ENCODE results near the gene GOLGA6C. TPM values are rescaled to one million over a fixed set of nuclear protein-coding genes. Genes with fewer than 3 reads are reported as not detected.

Gene GOLGA6C
- total and polyA plus RNA-seq, 2 donors (not counting 3 experiments of a cell fraction or from before 2014, with no cell fraction given), result not detected

GRCh38 chr15:75231836-75232235 lies 26.3 kb upstream of the GOLGA6C start:
- CTCF ChIA-PET, result no interaction called here
- H3K27me3 ChIP-seq (ENCODE audit: control insufficient read depth in 2 of 2, insufficient read depth in 2 of 2, low read length in 2 of 2), result no peaks in the 10 kb centered on the region
- H3K27ac ChIP-seq (ENCODE audit: insufficient read depth, low read depth, low read length), result no peak overlapping the region
- no peak overlapping the region for H3K4me3 ChIP-seq (replicated peaks in 1 of 3; ENCODE audit: insufficient read depth in 1 of 3, low read depth in 1 of 3, low read length in 3 of 3)
- H3K9me3 ChIP-seq (replicated peaks; ENCODE audit: control insufficient read depth, insufficient read depth, low read length), result no peaks in the 10 kb centered on the region
- no peaks in the 10 kb centered on the region for H3K36me3 ChIP-seq (ENCODE audit: control insufficient read depth in 2 of 2, extremely low read depth in 1 of 2, insufficient read depth in 2 of 2, low read length in 2 of 2)
- dilution Hi-C loops (cut with MboI; ENCODE audit: extremely low pct_ligation_motif_present, low sequenced_read_pairs) (no loop called here), intact Hi-C loops (cut with micrococcal nuclease) (no loop called here)
- DNase-seq (ENCODE audit: low read depth, low spot score) (no peak), FAIRE-seq (no peak)
- no peaks in the 10 kb centered on the region for H3K9me1 ChIP-seq (replicated peaks; ENCODE audit: control insufficient read depth, extremely low read depth, insufficient read depth, low read length)
- no peaks in the 10 kb centered on the region for H3K4me1 ChIP-seq (ENCODE audit: control insufficient read depth, extremely low read depth, insufficient read depth, low read length)
- no peaks in the 10 kb centered on the region for H3K79me2 ChIP-seq (ENCODE audit: control insufficient read depth, insufficient read depth, low read length)
- H3K4me2 ChIP-seq (ENCODE audit: insufficient read depth, low read length), result no peak overlapping the region
- no TSS peak for BruUV-seq (replicated peaks)
- POLR2A ChIA-PET, result no interaction called here
- TF ChIP-seq MYC (IDR thresholded peaks at IDR 0.05; ENCODE audit: low read depth, low read length) (no peak), POLR2AphosphoS5 (IDR thresholded peaks at IDR 0.05; ENCODE audit: insufficient read depth, low read depth, low read length) (no peak), GATA2 (IDR thresholded peaks at IDR 0.05; ENCODE audit: insufficient read depth, insufficient read length, low read depth, low read length) (no peak), FOS (IDR thresholded peaks at IDR 0.05; ENCODE audit: borderline replicate concordance, insufficient read depth, low read length) (no peak), EZH2 (IDR thresholded peaks at IDR 0.05; ENCODE audit: borderline replicate concordance, low read depth, low read length, severe bottlenecking) (no peak), JUN (IDR thresholded peaks at IDR 0.05; ENCODE audit: borderline replicate concordance, insufficient read depth, insufficient read length, low read depth) (no peak), POLR2A (IDR thresholded peaks at IDR 0.05; ENCODE audit: low read depth, low read length) (no peak), CTCF (IDR thresholded peaks at IDR 0.05; ENCODE audit: extremely low read depth in 1 of 2, insufficient read depth in 1 of 2, low read depth in 1 of 2, low read length in 2 of 2) (no peak), MAX (IDR thresholded peaks at IDR 0.05; ENCODE audit: insufficient read depth, insufficient read length) (no peak)
- H2AFZ ChIP-seq (ENCODE audit: low read depth, low read length), result no peak overlapping the region
- no peaks in the 10 kb centered on the region for H4K20me1 ChIP-seq (replicated peaks; ENCODE audit: control insufficient read depth, extremely low read depth, insufficient read depth, low read length)
- H3K9ac ChIP-seq (replicated peaks; ENCODE audit: extremely low read depth, insufficient read depth, low read length), result no peak overlapping the region
